MM.1S (cell line): ENCODE measurements around the gene MPDZ.

Source experiments
- CTCF ChIP-seq: fragments of 300-600 bp; sonication (generic); IDR thresholded peaks from 2 replicates; pipeline ENCODE4 v1.5.1; 2016; ENCODE audit warnings: antibody characterized with exemption, low read length, mixed read lengths
- EZH2 ChIP-seq: fragments of 300-600 bp; sonication (generic); optimal IDR thresholded peaks from 2 replicates; pipeline ENCODE3; 2017; ENCODE audit warnings: low read depth, mild to moderate bottlenecking, antibody characterized with exemption, low read length, mixed read lengths
- EZH2phosphoT487 ChIP-seq: fragments of 300-600 bp; sonication (generic); IDR thresholded peaks from 2 replicates; pipeline ENCODE4 v1.6.1; 2018; ENCODE audit warnings: antibody characterized with exemption, low read length

GRCh38 chr9:13171261-13171660, 108.2 kb downstream of the MPDZ start:
- no peak for TF ChIP-seq EZH2
- no peak for TF ChIP-seq CTCF
- no peak for TF ChIP-seq EZH2phosphoT487
